HEK293 (cell line): Measurements from ENCODE around the gene CHST14.

Experiments
- CTCF ChIA-PET: fragments of 350-600 bp; formaldehyde crosslinking; extraction: SDS; loops from one replicate; lab custom pipeline; 2021; ENCODE audit warnings: antibody characterized with exemption; lab: Yijun Ruan, JAX
- POLR2A ChIA-PET: fragments of 300-600 bp; formaldehyde crosslinking; extraction: SDS; loops from one replicate; lab custom pipeline; 2020; ENCODE audit warnings: antibody characterized with exemption, inconsistent platforms; lab: Yijun Ruan, JAX
- H3K27ac ChIP-seq: fragments of 200-500 bp; sonication (Bioruptor generic); 2 replicates; pipeline ENCODE4 v1.5.1; 2014; ENCODE audit warnings: low read depth, low read length, control low read depth, inconsistent platforms; ENCODE audit errors: extremely low read depth
- H3K36me3 ChIP-seq, 2 experiments: fragments of 200-500 bp in 1 of 2; sonication (Bioruptor generic) in 1 of 2; 1 replicate in 1 of 2; 2 replicates in 1 of 2; pipeline ENCODE4 v1.5.1; 2014 to 2017; ENCODE audit warnings: inconsistent platforms in 2 of 2, low read length in 2 of 2; ENCODE audit not compliant: control insufficient read depth in 2 of 2, insufficient read depth in 1 of 2
- H3K4me1 ChIP-seq: fragments of 200-500 bp; sonication (Bioruptor generic); 2 replicates; pipeline ENCODE4 v1.5.1; 2014; ENCODE audit warnings: mild to moderate bottlenecking, low read length, inconsistent platforms; ENCODE audit not compliant: control insufficient read depth, insufficient read depth
- H3K4me3 ChIP-seq: 2 replicates; pipeline ENCODE4 v1.5.1; 2011; ENCODE audit warnings: low read depth, mild to moderate bottlenecking, control low read depth, low read length, moderate library complexity
- H3K9me3 ChIP-seq: fragments of 200-500 bp; sonication (Bioruptor generic); 2 replicates; pipeline ENCODE4 v1.5.1; 2014; ENCODE audit warnings: low read depth, low read length, inconsistent platforms; ENCODE audit not compliant: control insufficient read depth, insufficient read depth
- EGR2 ChIP-seq: fragments of 450-650 bp; formaldehyde crosslinking; IDR thresholded peaks from 2 replicates; pipeline ENCODE4 v1.5.1; 2016; ENCODE audit warnings: low read depth, missing biosample characterization, missing genetic modification characterization
- KLF7 ChIP-seq: fragments of 450-650 bp; formaldehyde crosslinking; IDR thresholded peaks from 2 replicates; pipeline ENCODE4 v1.5.1; 2016; ENCODE audit warnings: missing biosample characterization, missing genetic modification characterization, borderline replicate concordance
- SALL2 ChIP-seq: fragments of 450-650 bp; formaldehyde crosslinking; IDR thresholded peaks from 2 replicates; pipeline ENCODE4 v1.5.0; 2017; ENCODE audit warnings: missing biosample characterization, mild to moderate bottlenecking, missing genetic modification characterization, borderline replicate concordance
- YY1 ChIP-seq: fragments of 450-650 bp; formaldehyde crosslinking; IDR thresholded peaks from 2 replicates; pipeline ENCODE4 v1.5.1; 2018; ENCODE audit warnings: missing biosample characterization, missing genetic modification characterization
- ZBTB17 ChIP-seq: fragments of 450-650 bp; formaldehyde crosslinking; IDR thresholded peaks from 2 replicates; pipeline ENCODE4 v1.5.1; 2016; ENCODE audit warnings: missing biosample characterization, missing genetic modification characterization
- ZBTB20 ChIP-seq: fragments of 450-650 bp; formaldehyde crosslinking; IDR thresholded peaks from 2 replicates; pipeline ENCODE4 v1.5.1; 2016; ENCODE audit warnings: missing biosample characterization, missing genetic modification characterization
- ZBTB21 ChIP-seq: fragments of 450-650 bp; formaldehyde crosslinking; IDR thresholded peaks from 2 replicates; pipeline ENCODE4 v1.5.1; 2017; ENCODE audit warnings: missing biosample characterization, missing genetic modification characterization
- ZFHX2 ChIP-seq: fragments of 450-650 bp; formaldehyde crosslinking; conservative IDR thresholded peaks from 2 replicates; pipeline ENCODE4 v1.5.1; 2016; ENCODE audit warnings: missing biosample characterization, missing genetic modification characterization
- ZNF10 ChIP-seq: fragments of 450-650 bp; formaldehyde crosslinking; IDR thresholded peaks from 2 replicates; pipeline ENCODE4 v1.5.1; 2017; ENCODE audit warnings: missing biosample characterization, missing genetic modification characterization
- ZNF114 ChIP-seq: fragments of 450-650 bp; formaldehyde crosslinking; IDR thresholded peaks from 2 replicates; pipeline ENCODE4 v1.5.0; 2017; ENCODE audit warnings: missing biosample characterization, missing genetic modification characterization
- ZNF202 ChIP-seq: fragments of 450-650 bp; formaldehyde crosslinking; IDR thresholded peaks from 2 replicates; pipeline ENCODE4 v1.5.1; 2016; ENCODE audit warnings: missing biosample characterization, missing genetic modification characterization, borderline replicate concordance
- ZNF433 ChIP-seq: fragments of 450-650 bp; formaldehyde crosslinking; IDR thresholded peaks from 2 replicates; pipeline ENCODE4 v1.5.1; 2016; ENCODE audit warnings: missing biosample characterization, missing genetic modification characterization, low read depth
- ZNF558 ChIP-seq: fragments of 450-650 bp; formaldehyde crosslinking; IDR thresholded peaks from 2 replicates; pipeline ENCODE4 v1.5.1; 2016; ENCODE audit warnings: missing biosample characterization, missing genetic modification characterization
- ZNF585B ChIP-seq: fragments of 450-650 bp; formaldehyde crosslinking; IDR thresholded peaks from 2 replicates; pipeline ENCODE4 v1.5.1; 2016; ENCODE audit warnings: missing biosample characterization, missing genetic modification characterization
- ZNF660 ChIP-seq: fragments of 450-650 bp; IDR thresholded peaks from 2 replicates; pipeline ENCODE4 v1.5.1; 2018; ENCODE audit warnings: missing biosample characterization, mild to moderate bottlenecking, missing genetic modification characterization
- ZNF670 ChIP-seq: fragments of 450-650 bp; formaldehyde crosslinking; IDR thresholded peaks from 2 replicates; pipeline ENCODE4 v1.5.1; 2016; ENCODE audit warnings: missing biosample characterization, missing genetic modification characterization, low read depth
- ZNF768 ChIP-seq: fragments of 450-650 bp; formaldehyde crosslinking; IDR thresholded peaks from 2 replicates; pipeline ENCODE4 v1.5.1; 2018; ENCODE audit warnings: missing biosample characterization, mild to moderate bottlenecking, missing genetic modification characterization
- ZXDB ChIP-seq: fragments of 450-650 bp; formaldehyde crosslinking; IDR thresholded peaks from 2 replicates; pipeline ENCODE4 v1.5.1; 2016; ENCODE audit warnings: missing biosample characterization, missing genetic modification characterization
- TF ChIP-seq, protein P1 (sequence below): fragments of 450-650 bp; formaldehyde crosslinking; IDR thresholded peaks from 2 replicates; pipeline ENCODE4 v1.5.1; 2016; ENCODE audit warnings: missing biosample characterization, missing genetic modification characterization
- TF ChIP-seq, protein P2 (sequence below): fragments of 450-650 bp; IDR thresholded peaks from 2 replicates; pipeline ENCODE4 v1.5.1; 2018; ENCODE audit warnings: missing biosample characterization, mild to moderate bottlenecking, missing genetic modification characterization
- TF ChIP-seq, protein P3 (sequence below): fragments of 450-650 bp; formaldehyde crosslinking; IDR thresholded peaks from 2 replicates; pipeline ENCODE4 v1.5.1; 2016; ENCODE audit warnings: missing biosample characterization, missing genetic modification characterization, borderline replicate concordance
- TF ChIP-seq, protein P4 (sequence below): fragments of 450-650 bp; formaldehyde crosslinking; IDR thresholded peaks from 2 replicates; pipeline ENCODE4 v1.5.1; 2016; ENCODE audit warnings: missing biosample characterization, missing genetic modification characterization

The CHST14 gene

GRCh38 chr15:40443255-40443654 is 27.5 kb upstream of the CHST14 start:
- ChIA-PET POLR2A (no interaction called here), CTCF (no interaction called here)
- H3K4me1 ChIP-seq: peaks cover 14% of the 10 kb centered on the region
- H3K36me3 ChIP-seq: no peaks in the 10 kb centered on the region
- no peak overlapping the region for H3K27ac ChIP-seq
- H3K4me3 ChIP-seq: no peak overlapping the region
- no peaks in the 10 kb centered on the region for H3K9me3 ChIP-seq
- TF ChIP-seq, protein P1, sequence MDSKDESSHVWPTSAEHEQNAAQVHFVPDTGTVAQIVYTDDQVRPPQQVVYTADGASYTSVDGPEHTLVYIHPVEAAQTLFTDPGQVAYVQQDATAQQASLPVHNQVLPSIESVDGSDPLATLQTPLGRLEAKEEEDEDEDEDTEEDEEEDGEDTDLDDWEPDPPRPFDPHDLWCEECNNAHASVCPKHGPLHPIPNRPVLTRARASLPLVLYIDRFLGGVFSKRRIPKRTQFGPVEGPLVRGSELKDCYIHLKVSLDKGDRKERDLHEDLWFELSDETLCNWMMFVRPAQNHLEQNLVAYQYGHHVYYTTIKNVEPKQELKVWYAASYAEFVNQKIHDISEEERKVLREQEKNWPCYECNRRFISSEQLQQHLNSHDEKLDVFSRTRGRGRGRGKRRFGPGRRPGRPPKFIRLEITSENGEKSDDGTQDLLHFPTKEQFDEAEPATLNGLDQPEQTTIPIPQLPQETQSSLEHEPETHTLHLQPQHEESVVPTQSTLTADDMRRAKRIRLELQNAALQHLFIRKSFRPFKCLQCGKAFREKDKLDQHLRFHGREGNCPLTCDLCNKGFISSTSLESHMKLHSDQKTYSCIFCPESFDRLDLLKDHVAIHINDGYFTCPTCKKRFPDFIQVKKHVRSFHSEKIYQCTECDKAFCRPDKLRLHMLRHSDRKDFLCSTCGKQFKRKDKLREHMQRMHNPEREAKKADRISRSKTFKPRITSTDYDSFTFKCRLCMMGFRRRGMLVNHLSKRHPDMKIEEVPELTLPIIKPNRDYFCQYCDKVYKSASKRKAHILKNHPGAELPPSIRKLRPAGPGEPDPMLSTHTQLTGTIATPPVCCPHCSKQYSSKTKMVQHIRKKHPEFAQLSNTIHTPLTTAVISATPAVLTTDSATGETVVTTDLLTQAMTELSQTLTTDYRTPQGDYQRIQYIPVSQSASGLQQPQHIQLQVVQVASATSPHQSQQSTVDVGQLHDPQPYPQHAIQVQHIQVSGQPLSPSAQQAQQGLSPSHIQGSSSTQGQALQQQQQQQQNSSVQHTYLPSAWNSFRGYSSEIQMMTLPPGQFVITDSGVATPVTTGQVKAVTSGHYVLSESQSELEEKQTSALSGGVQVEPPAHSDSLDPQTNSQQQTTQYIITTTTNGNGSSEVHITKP (tag by site-specific recombination): peak; percentile 65
- TF ChIP-seq YY1 (tag by site-specific recombination): no peak

- Histone ChIP-seq H3K4me3 (no peak overlapping the region), H3K9me3 (no peaks in the 10 kb centered on the region), H3K27ac (no peak overlapping the region), H3K4me1 (peaks cover 14% of the 10 kb centered on the region), H3K36me3 (no peaks in the 10 kb centered on the region)
- CTCF ChIA-PET: interaction anchor here (0.7 kb wide), 1 partner anchor 119 kb away, joined by 3 read pairs; no protein-coding TSS in a partner anchor
- POLR2A ChIA-PET: interaction anchor here (0.9 kb wide), 1 partner anchor 26 kb away, joined by 3 read pairs; no protein-coding TSS in a partner anchor
- no peak for TF ChIP-seq ZNF585B
- TF ChIP-seq ZFHX2 (tag by site-specific recombination): peak; percentile 28; the same call in 1 of the 2 replicates
- TF ChIP-seq ZNF768: no peak
- TF ChIP-seq, protein P2, sequence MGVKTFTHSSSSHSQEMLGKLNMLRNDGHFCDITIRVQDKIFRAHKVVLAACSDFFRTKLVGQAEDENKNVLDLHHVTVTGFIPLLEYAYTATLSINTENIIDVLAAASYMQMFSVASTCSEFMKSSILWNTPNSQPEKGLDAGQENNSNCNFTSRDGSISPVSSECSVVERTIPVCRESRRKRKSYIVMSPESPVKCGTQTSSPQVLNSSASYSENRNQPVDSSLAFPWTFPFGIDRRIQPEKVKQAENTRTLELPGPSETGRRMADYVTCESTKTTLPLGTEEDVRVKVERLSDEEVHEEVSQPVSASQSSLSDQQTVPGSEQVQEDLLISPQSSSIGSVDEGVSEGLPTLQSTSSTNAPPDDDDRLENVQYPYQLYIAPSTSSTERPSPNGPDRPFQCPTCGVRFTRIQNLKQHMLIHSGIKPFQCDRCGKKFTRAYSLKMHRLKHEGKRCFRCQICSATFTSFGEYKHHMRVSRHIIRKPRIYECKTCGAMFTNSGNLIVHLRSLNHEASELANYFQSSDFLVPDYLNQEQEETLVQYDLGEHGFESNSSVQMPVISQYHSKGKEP: no peak
- TF ChIP-seq ZNF433: no peak
- TF ChIP-seq ZNF10 (tag by site-specific recombination): no peak
- TF ChIP-seq ZBTB17 (tag by site-specific recombination): no peak
- TF ChIP-seq ZNF558 (tag by site-specific recombination): no peak
- TF ChIP-seq SALL2 (tag by site-specific recombination): no peak
- no peak for TF ChIP-seq ZXDB
- TF ChIP-seq ZNF660 (tag by site-specific recombination): no peak
- 0 out of 2 replicates have a peak, but pooled peaks have one; percentile 16 for TF ChIP-seq EGR2 (tag by site-specific recombination)
- TF ChIP-seq ZNF670 (tag by site-specific recombination): no peak
- TF ChIP-seq, all 188 proteins: peak for 2
Measured at GRCh38 chr15:40443846-40444245, 26.9 kb upstream of the CHST14 start.

- H3K4me1 ChIP-seq: peaks cover 14% of the 10 kb centered on the region
- H3K27ac ChIP-seq: no peak overlapping the region
- H3K36me3 ChIP-seq: no peaks in the 10 kb centered on the region
- H3K4me3 ChIP-seq: no peak overlapping the region
- no peaks in the 10 kb centered on the region for H3K9me3 ChIP-seq
- CTCF ChIA-PET: no interaction called here
- TF ChIP-seq ZBTB21 (no peak), ZBTB20 (no peak), ZNF114 (no peak), ZNF202 (tag by site-specific recombination) (no peak), KLF7 (tag by site-specific recombination) (no peak)
- TF ChIP-seq, protein P3, sequence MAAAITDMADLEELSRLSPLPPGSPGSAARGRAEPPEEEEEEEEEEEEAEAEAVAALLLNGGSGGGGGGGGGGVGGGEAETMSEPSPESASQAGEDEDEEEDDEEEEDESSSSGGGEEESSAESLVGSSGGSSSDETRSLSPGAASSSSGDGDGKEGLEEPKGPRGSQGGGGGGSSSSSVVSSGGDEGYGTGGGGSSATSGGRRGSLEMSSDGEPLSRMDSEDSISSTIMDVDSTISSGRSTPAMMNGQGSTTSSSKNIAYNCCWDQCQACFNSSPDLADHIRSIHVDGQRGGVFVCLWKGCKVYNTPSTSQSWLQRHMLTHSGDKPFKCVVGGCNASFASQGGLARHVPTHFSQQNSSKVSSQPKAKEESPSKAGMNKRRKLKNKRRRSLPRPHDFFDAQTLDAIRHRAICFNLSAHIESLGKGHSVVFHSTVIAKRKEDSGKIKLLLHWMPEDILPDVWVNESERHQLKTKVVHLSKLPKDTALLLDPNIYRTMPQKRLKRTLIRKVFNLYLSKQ (tag by site-specific recombination): no peak
- TF ChIP-seq, protein P4, sequence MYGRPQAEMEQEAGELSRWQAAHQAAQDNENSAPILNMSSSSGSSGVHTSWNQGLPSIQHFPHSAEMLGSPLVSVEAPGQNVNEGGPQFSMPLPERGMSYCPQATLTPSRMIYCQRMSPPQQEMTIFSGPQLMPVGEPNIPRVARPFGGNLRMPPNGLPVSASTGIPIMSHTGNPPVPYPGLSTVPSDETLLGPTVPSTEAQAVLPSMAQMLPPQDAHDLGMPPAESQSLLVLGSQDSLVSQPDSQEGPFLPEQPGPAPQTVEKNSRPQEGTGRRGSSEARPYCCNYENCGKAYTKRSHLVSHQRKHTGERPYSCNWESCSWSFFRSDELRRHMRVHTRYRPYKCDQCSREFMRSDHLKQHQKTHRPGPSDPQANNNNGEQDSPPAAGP (tag by site-specific recombination): no peak
- POLR2A ChIA-PET: interaction anchor here (0.7 to 0.9 kb wide), 3 partner anchors 25 to 324 kb away, joined by 3 to 5 read pairs (median 3); partner anchors contain the start of gene CCDC32
Measured at GRCh38 chr15:40444736-40445135, 26.0 kb upstream of the CHST14 start.
